SK-N-SH treated with all-trans-retinoic acid at 6 μM for 48 hours (cell line): ENCODE data around the gene REXO1.

Experiments
- GLIS3 ChIP-seq: fragments of 250-450 bp; sonication (Bioruptor Pico); IDR thresholded peaks from 2 replicates; pipeline ENCODE4 v1.5.0; 2020; ENCODE audit warnings: mild to moderate bottlenecking, moderate library complexity
- ZNF565 ChIP-seq: fragments of 450-650 bp; formaldehyde crosslinking; conservative IDR thresholded peaks from 2 replicates; pipeline ENCODE4 v1.5.0; 2020; ENCODE audit warnings: low read depth, mild to moderate bottlenecking, moderate library complexity
- TF ChIP-seq, protein P1 (sequence below): fragments of 250-450 bp; sonication (Bioruptor Pico); IDR thresholded peaks from 2 replicates; pipeline ENCODE4 v1.5.1; 2021; ENCODE audit warnings: mild to moderate bottlenecking, moderate library complexity
- TF ChIP-seq, protein P2 (sequence below): fragments of 250-450 bp; sonication (Bioruptor Pico); IDR thresholded peaks from 2 replicates; pipeline ENCODE4 v1.5.0; 2020; ENCODE audit warnings: mild to moderate bottlenecking, moderate library complexity

DNA sequence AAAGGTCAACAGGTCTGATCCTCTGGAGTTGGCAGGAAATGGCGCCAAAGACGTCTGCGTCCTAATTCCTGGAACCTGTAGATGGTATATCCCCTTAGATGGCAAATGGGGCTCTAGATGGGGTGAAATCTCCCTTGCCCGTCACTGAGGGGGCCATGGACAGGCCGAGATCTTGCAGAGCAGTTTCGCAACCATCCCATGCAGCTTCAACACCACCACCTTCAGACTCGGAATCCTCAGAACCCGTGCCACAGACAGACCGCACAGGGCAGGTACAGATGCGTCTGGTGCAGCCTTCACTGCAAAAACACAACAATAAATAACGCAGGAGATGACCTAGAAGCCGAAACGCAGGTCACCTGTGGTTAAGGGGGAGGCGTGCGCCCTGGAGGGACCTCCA lies 17.7 kb downstream of the REXO1 start:
- TF ChIP-seq, protein P1, sequence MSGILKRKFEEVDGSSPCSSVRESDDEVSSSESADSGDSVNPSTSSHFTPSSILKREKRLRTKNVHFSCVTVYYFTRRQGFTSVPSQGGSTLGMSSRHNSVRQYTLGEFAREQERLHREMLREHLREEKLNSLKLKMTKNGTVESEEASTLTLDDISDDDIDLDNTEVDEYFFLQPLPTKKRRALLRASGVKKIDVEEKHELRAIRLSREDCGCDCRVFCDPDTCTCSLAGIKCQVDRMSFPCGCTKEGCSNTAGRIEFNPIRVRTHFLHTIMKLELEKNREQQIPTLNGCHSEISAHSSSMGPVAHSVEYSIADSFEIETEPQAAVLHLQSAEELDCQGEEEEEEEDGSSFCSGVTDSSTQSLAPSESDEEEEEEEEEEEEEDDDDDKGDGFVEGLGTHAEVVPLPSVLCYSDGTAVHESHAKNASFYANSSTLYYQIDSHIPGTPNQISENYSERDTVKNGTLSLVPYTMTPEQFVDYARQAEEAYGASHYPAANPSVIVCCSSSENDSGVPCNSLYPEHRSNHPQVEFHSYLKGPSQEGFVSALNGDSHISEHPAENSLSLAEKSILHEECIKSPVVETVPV, result no peak
- TF ChIP-seq, protein P2, sequence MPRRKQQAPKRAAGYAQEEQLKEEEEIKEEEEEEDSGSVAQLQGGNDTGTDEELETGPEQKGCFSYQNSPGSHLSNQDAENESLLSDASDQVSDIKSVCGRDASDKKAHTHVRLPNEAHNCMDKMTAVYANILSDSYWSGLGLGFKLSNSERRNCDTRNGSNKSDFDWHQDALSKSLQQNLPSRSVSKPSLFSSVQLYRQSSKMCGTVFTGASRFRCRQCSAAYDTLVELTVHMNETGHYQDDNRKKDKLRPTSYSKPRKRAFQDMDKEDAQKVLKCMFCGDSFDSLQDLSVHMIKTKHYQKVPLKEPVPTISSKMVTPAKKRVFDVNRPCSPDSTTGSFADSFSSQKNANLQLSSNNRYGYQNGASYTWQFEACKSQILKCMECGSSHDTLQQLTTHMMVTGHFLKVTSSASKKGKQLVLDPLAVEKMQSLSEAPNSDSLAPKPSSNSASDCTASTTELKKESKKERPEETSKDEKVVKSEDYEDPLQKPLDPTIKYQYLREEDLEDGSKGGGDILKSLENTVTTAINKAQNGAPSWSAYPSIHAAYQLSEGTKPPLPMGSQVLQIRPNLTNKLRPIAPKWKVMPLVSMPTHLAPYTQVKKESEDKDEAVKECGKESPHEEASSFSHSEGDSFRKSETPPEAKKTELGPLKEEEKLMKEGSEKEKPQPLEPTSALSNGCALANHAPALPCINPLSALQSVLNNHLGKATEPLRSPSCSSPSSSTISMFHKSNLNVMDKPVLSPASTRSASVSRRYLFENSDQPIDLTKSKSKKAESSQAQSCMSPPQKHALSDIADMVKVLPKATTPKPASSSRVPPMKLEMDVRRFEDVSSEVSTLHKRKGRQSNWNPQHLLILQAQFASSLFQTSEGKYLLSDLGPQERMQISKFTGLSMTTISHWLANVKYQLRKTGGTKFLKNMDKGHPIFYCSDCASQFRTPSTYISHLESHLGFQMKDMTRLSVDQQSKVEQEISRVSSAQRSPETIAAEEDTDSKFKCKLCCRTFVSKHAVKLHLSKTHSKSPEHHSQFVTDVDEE, result no peak
- no peak for TF ChIP-seq ZNF565 (CRISPR knock-in tag)
- no peak for TF ChIP-seq GLIS3
